Thyroid gland (tissue), 4 donors: ENCODE results near the gene PUSL1.

Experiments
- POLR2A ChIP-seq, 2 donors: fragments of 450-650 bp; IDR thresholded peaks; one replicate each; pipeline ENCODE4 v1.6.1; 2017; ENCODE audit warnings: antibody characterized with exemption in 2 of 2, mild to moderate bottlenecking in 2 of 2, moderate library complexity in 1 of 2
- TF ChIP-seq, protein P1 (sequence below), 6 experiments: fragments of 200-600 bp in 3 of 6; fragments of 450-650 bp in 3 of 6; sonication (generic) in 3 of 6; IDR thresholded peaks; one replicate each; pipeline ENCODE4 v1.5.1; 2016 to 2019; ENCODE audit warnings: antibody characterized with exemption in 6 of 6, mild to moderate bottlenecking in 2 of 6, inconsistent platforms in 1 of 6, moderate library complexity in 1 of 6

DNA sequence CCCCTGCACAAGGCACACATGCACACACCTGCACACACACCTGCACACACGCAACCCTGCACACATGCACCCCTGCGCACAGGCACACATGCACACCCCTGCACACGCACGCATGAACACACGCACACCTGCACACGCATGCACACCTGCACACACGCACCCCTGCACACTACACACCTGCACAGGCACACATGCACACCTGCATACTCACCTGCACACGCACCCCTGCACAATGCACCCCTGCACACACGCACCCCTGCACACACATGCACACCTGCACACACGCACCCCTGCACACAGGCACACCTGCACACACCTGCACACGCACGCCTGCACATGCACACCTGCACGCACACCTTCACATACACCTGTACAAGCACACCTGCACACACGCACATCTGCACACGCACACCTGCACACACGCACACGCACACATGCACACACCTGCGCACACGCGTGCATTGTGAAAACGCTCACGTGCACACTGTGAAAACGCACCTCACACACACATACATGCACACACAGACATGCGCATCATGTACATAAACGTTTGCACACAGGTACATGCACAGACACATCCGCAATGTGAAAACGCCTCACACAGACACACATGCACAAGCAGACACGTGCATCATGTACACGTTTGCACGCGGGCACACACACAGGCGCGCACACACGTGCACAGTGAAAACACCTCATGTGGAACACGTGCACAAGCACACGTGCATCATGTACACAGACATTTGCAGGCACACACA lies 32.6 kb downstream of the PUSL1 start:
- TF ChIP-seq, protein P1, sequence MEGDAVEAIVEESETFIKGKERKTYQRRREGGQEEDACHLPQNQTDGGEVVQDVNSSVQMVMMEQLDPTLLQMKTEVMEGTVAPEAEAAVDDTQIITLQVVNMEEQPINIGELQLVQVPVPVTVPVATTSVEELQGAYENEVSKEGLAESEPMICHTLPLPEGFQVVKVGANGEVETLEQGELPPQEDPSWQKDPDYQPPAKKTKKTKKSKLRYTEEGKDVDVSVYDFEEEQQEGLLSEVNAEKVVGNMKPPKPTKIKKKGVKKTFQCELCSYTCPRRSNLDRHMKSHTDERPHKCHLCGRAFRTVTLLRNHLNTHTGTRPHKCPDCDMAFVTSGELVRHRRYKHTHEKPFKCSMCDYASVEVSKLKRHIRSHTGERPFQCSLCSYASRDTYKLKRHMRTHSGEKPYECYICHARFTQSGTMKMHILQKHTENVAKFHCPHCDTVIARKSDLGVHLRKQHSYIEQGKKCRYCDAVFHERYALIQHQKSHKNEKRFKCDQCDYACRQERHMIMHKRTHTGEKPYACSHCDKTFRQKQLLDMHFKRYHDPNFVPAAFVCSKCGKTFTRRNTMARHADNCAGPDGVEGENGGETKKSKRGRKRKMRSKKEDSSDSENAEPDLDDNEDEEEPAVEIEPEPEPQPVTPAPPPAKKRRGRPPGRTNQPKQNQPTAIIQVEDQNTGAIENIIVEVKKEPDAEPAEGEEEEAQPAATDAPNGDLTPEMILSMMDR (IDR thresholded peaks at IDR 0.05): no peak
- TF ChIP-seq POLR2A (IDR thresholded peaks at IDR 0.05): no peak
